CD1c-positive myeloid dendritic cell (primary cell): ENCODE results near the gene B3GAT3.
"Not testable (repeated sequence)": the region's sequence is repeated elsewhere in the genome, so short reads cannot be mapped to it uniquely, and the experiment has no call there.

Experiments used
- DNase-seq: peaks from one replicate; pipeline ENCODE4 v3.0.0-alpha.2; 2016; ENCODE audit errors: extremely low spot score

Gene B3GAT3

GRCh38 chr11:62604460-62605120 is 17.2 kb downstream of the B3GAT3 start:
- no peak for DNase-seq

DNA sequence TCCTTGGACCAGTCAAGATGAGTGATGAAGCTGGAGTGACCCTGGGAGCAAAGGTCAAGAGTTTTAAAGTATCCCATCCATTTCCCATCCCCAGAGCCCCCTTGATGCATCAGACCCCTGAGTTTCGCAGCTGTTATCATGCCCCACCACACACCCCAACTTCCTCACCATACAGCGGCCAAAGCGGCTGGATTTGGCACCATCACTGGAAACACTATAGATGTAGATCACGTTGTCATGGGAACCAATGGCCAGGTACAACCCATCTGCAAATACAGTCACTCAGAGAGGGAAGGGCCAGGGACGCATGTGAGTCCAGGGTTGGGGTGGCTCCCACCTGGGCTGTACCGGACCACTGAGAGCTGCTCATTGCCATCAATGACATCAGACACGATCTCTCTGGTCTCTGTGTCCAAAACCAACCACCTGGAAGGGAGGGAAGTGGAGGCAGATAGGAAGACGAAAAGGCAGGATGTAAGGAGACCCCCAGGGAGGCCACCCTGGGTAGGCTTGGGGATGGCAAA is 17.9 kb downstream of the B3GAT3 start:
- DNase-seq, result no peak

DNA sequence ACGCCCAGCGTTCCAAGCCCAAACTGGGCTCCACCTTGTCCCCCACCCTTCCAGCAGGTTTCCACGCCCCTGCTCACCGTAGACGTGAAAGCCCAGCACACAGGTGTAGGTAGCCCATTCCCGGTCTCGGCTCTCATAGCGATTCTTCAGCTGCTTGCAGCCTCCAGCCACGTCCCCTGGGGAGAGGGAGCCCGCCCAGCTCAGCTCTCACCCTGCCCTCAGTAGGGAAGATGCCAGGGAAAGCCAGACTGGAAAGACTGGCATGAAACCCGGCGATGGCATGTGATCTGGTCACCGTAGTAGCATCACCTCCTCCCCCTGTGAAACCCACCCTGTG is 18.7 kb downstream of the B3GAT3 start:
- no peak for DNase-seq

- DNase-seq, result peak; percentile 56
Observed at GRCh38 chr11:62602141-62603071, 19.4 kb downstream of the B3GAT3 start.

DNA sequence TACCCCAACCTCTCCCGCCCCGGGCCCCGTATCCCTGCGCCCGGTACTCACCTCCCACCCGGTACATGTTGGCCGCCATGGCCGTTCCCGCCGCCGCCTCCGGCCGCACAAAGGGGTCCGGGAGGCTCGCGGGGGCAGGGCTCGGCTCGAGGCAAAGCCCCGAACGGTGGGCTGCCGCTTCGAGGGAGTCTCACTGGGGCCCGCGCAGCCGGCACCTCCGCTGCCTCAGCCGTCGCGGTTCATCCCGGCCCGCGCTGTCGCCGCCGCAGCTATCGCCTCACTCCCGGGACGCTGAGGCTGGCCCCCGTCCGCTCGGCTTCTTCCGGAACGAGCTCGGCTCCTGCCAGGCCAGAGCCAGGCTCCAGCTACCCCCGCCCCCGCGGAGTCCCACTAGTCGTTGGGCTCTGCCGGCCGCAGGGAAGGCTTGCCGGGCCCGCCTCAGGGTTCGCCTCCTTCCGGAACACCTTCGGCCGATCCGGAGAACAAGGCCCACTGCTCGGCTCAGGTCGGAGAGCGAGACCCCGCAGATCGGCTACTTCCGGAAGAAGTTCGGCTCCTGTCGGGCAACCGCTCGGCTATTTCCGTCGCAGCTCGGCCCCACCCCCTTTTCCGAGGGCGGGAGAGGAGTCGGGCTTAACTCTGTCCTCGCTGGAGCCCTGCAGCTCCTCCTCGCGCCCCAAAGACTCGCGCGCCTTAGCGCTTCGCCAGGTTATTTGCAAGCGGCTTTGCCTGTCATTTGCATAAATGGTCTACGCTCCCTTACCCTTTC is 20.2 kb downstream of the B3GAT3 start, which contains the start of gene MTA2:
Gene MTA2, minus strand, starts transcription at position 494 of the 769 bp plus-strand sequence. Its CDS starts 415 bp downstream, at position 79.
- peak; percentile 99 for DNase-seq

GRCh38 chr11:62601122-62601371 is 20.7 kb downstream of the B3GAT3 start:
- DNase-seq, result peak; percentile 57

GRCh38 chr11:62600367-62601121 is 21.2 kb downstream of the B3GAT3 start:
- no peak for DNase-seq

GRCh38 chr11:62599901-62600300 is 21.9 kb downstream of the B3GAT3 start:
- DNase-seq, result no peak

GRCh38 chr11:62599069-62599696 is 22.6 kb downstream of the B3GAT3 start:
- DNase-seq, result peak; percentile 95

GRCh38 chr11:62595124-62595523 is 26.7 kb downstream of the B3GAT3 start:
- DNase-seq, result no peak

DNA sequence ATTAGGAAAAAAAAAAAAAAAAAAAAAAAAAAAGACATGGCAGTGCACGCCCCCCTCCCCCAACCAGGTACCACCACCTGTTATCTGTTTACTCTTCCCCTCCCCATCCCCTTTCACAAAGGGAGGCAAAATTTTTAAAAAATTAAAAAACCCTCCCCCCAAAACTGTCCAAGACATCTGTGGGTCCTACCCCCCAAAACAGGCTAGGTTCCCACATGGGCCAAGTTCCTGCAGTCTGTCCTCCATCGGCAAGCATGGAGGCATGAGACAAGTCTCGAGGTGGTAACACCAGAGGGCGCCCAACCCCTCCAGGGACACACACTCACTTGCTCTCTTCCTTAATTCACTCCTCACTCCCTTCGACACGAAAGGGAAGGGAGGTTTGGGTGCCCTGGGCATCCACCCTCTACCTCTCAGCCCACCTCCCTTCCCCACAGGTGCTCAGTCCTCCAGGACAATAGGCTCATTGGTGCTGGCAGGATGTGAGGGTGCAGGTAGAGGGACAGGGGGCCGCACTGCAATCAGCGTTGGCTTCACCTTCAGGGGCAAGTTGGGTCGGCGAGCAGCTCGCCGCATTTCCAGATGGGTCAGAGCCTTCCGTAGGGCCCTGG is 28.2 kb downstream of the B3GAT3 start:
- peak; percentile 83 for DNase-seq

- no peak for DNase-seq
Observed at GRCh38 chr11:62592989-62593421, 28.8 kb downstream of the B3GAT3 start.

GRCh38 chr11:62592146-62592815 is 29.5 kb downstream of the B3GAT3 start:
- DNase-seq, result peak; percentile 28

DNA sequence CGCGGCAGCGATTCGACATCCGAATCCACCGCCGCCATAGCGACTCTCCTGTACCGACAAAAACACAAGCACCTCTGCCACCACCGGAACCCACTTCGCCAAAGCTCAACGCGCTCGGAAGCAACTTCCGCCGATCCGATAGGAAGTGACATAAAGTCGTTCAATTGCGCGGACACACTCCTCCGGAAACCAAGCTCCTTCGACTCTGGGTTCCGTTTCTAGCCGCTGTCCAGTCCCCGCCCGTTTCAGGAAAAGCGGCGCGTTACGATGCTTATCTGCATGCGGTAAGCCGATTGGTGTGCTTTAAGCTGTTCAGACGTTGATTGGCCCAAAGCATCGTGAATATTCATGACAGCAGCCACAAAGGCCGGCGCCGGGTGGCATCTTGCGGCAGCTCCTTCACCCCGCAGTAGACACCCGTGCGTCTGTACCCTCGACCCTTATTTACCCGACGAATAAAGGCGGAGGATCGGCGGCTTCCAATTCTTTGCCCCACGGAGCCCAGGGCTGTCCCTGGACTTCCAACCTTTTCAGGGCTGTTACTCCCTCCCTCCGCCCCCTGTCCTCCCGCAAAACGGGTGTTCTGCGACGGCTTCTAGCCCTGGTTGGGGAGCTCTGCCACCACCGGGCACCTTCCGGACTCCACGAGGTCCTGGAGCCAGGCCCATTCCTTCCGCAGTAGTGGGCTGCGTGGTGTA is 30.2 kb downstream of the B3GAT3 start, which contains the start of gene TUT1:
Gene TUT1, minus strand, starts transcription at position 76 of the 698 bp plus-strand sequence. Its CDS starts 38 bp downstream, at position 38.
- DNase-seq, result peak; percentile 100

GRCh38 chr11:62588966-62589637 is 32.7 kb downstream of the B3GAT3 start:
- no peak for DNase-seq

DNA sequence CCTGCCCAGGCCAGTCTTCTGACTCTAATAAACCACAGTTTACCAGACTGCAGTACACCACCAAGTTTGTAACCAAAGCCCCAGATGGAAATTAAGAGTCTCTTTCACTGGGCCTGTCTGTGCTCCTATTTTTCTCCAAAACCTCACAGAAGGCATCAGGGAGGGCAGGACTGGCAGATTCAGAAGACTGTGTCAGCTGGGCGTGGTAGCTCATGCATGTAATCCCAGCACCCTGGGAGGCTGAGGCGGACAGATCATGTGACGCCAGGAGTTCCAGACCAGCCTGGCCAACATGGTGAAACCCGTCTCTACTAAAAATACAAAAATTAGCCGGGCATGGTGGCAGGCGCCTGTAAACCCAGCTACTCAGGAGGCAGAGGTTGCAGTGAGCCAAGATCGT is 36.4 kb downstream of the B3GAT3 start:
- not testable (repeated sequence) for DNase-seq

DNA sequence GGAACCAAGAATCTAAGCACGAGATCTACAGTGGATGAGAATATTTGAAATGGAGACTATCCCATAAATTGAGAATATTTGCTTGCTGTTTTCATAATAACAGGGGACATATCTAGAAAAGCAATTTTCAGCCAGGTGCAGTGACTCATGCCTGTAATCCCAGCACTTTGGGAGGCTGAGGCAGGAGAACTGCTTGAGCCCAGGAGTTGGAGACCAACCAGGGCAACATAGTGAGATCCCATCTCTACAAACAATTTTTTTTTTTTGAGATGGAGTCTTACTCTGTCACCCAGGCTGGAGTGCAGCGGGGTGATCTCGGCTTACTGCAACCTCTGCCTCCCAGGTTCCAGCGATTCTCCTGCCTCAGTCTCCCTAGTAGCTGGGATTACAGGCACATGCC is 40.1 kb downstream of the B3GAT3 start:
- DNase-seq, result not testable (repeated sequence)

GRCh38 chr11:62580959-62581715 is 40.6 kb downstream of the B3GAT3 start:
- no peak for DNase-seq
